ENCODE measurements around the gene SZT2. TPM values are rescaled to one million over a fixed set of nuclear protein-coding genes. Genes with fewer than 3 reads are reported as not detected.

Gene SZT2
- total RNA-seq, 1 experiment from 2014 or later, result 65.3 TPM

DNA sequence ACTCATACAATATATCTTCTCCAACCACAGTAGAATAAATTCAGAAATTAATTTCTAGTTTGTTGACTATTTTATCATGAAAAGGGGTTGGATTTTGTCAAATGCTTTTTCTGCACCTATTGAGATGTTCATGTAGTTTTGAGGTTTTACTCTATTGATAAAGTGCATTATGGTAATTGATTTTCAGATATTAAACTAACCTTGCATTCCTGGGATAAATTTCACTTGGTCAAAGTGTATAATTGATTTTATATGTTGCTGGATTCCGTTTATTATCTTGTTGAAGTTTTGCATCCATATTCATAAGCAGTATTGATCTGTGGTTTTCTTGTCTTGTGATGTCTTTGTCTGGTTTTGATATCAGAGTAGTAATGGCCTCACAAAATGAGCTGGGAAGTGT, 98.5 kb downstream of the SZT2 start:
- TF ChIP-seq, protein P1, sequence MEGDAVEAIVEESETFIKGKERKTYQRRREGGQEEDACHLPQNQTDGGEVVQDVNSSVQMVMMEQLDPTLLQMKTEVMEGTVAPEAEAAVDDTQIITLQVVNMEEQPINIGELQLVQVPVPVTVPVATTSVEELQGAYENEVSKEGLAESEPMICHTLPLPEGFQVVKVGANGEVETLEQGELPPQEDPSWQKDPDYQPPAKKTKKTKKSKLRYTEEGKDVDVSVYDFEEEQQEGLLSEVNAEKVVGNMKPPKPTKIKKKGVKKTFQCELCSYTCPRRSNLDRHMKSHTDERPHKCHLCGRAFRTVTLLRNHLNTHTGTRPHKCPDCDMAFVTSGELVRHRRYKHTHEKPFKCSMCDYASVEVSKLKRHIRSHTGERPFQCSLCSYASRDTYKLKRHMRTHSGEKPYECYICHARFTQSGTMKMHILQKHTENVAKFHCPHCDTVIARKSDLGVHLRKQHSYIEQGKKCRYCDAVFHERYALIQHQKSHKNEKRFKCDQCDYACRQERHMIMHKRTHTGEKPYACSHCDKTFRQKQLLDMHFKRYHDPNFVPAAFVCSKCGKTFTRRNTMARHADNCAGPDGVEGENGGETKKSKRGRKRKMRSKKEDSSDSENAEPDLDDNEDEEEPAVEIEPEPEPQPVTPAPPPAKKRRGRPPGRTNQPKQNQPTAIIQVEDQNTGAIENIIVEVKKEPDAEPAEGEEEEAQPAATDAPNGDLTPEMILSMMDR (IDR thresholded peaks at IDR 0.05; ENCODE audit: unreplicated experiment), result no peak
- Mint-ChIP-seq H3K4me3 (ENCODE audit: unreplicated experiment) (no peak overlapping the region), H3K36me3 (ENCODE audit: insufficient read depth, unreplicated experiment) (no peaks in the 10 kb centered on the region), H3K27ac (ENCODE audit: low read depth, unreplicated experiment) (no peak overlapping the region), H3K27me3 (ENCODE audit: insufficient read depth, unreplicated experiment) (no peaks in the 10 kb centered on the region), H3K9me3 (ENCODE audit: unreplicated experiment) (peaks cover 5% of the 10 kb centered on the region), H3K4me1 (ENCODE audit: insufficient read depth, unreplicated experiment) (no peaks in the 10 kb centered on the region)
- intact Hi-C loops (cut with micrococcal nuclease), result no loop called here
- ChIA-PET CTCF (interaction anchor here (0.7 kb wide), 1 partner anchor 446 kb away, joined by 4 read pairs; no protein-coding TSS in a partner anchor), POLR2A (no interaction called here)
- no TSS peak for BruUV-seq (replicated peaks)
- no peak for DNase-seq (ENCODE audit: unreplicated experiment)

DNA sequence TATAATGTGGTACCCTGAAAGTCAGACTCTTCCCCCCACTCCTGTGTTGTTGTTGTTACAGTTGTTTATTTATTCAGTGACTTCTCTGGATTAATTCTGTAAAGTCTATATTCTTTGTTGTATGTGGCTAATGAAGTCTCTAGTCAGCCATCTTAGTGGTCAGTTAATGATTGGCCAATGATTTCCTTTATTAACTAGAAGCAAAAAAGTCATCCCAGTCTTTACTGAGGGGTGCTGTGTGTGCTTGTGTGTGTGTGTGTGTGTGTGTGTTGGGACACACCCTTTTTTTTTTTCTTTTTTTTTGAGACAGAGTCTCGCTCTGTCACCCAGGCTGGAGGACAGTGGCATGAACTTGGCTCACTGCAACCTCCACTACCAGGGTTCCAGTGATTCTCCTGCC, 101.4 kb downstream of the SZT2 start:
- TF ChIP-seq, protein P1 (IDR thresholded peaks at IDR 0.05; ENCODE audit: unreplicated experiment), result no peak
- intact Hi-C loops (cut with micrococcal nuclease), result no loop called here
- no peak for DNase-seq (ENCODE audit: unreplicated experiment)
- no peak overlapping the region for H3K27ac Mint-ChIP-seq (ENCODE audit: low read depth, unreplicated experiment)
- H3K4me3 Mint-ChIP-seq (ENCODE audit: unreplicated experiment), result no peak overlapping the region
- peaks cover 5% of the 10 kb centered on the region for H3K9me3 Mint-ChIP-seq (ENCODE audit: unreplicated experiment)
- no peaks in the 10 kb centered on the region for H3K27me3 Mint-ChIP-seq (ENCODE audit: insufficient read depth, unreplicated experiment)
- no peaks in the 10 kb centered on the region for H3K4me1 Mint-ChIP-seq (ENCODE audit: insufficient read depth, unreplicated experiment)
- BruUV-seq (replicated peaks), result no TSS peak
- no peaks in the 10 kb centered on the region for H3K36me3 Mint-ChIP-seq (ENCODE audit: insufficient read depth, unreplicated experiment)
- POLR2A ChIA-PET, result interaction anchor here (0.7 kb wide), 1 partner anchor 319 kb away, joined by 5 read pairs; the partner anchor contains the start of genes CFAP57 and EBNA1BP2
- CTCF ChIA-PET, result no interaction called here

DNA sequence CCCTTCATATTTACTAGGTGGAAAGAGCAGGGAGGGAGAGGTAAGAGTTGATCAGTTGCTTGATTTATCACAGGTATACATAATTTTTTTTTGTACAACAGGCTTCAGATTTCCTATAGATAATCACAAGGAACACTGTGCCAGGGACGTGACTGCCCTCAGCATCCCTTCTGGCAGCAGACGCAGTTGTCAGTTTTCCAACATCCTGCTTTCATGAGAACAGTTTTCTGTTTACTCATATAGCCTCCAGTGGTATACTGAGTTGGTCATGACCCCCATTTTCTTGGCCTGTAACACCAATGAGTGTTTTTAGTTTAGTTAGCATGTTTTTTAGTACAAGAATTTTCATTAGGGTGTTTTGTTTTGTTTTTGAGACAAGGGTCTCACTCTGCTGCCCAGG, 103.1 kb downstream of the SZT2 start:
- DNase-seq (ENCODE audit: unreplicated experiment), result peak; percentile 44
- TF ChIP-seq, protein P1 (IDR thresholded peaks at IDR 0.05; ENCODE audit: unreplicated experiment), result no peak
- no peaks in the 10 kb centered on the region for H3K27me3 Mint-ChIP-seq (ENCODE audit: insufficient read depth, unreplicated experiment)
- H3K9me3 Mint-ChIP-seq (ENCODE audit: unreplicated experiment), result peaks cover 5% of the 10 kb centered on the region
- H3K27ac Mint-ChIP-seq (ENCODE audit: low read depth, unreplicated experiment), result no peak overlapping the region
- CTCF ChIA-PET, result interaction anchor here (0.7 kb wide), 1 partner anchor 36 kb away, joined by 3 read pairs; no protein-coding TSS in a partner anchor
- no peaks in the 10 kb centered on the region for H3K4me1 Mint-ChIP-seq (ENCODE audit: insufficient read depth, unreplicated experiment)
- no peak overlapping the region for H3K4me3 Mint-ChIP-seq (ENCODE audit: unreplicated experiment)
- no peaks in the 10 kb centered on the region for H3K36me3 Mint-ChIP-seq (ENCODE audit: insufficient read depth, unreplicated experiment)
- BruUV-seq (replicated peaks), result no TSS peak
- intact Hi-C loops (cut with micrococcal nuclease), result no loop called here
- POLR2A ChIA-PET, result interaction anchor here (1.9 kb wide), 1 partner anchor 260 kb away, joined by 3 read pairs; no protein-coding TSS in a partner anchor

DNA sequence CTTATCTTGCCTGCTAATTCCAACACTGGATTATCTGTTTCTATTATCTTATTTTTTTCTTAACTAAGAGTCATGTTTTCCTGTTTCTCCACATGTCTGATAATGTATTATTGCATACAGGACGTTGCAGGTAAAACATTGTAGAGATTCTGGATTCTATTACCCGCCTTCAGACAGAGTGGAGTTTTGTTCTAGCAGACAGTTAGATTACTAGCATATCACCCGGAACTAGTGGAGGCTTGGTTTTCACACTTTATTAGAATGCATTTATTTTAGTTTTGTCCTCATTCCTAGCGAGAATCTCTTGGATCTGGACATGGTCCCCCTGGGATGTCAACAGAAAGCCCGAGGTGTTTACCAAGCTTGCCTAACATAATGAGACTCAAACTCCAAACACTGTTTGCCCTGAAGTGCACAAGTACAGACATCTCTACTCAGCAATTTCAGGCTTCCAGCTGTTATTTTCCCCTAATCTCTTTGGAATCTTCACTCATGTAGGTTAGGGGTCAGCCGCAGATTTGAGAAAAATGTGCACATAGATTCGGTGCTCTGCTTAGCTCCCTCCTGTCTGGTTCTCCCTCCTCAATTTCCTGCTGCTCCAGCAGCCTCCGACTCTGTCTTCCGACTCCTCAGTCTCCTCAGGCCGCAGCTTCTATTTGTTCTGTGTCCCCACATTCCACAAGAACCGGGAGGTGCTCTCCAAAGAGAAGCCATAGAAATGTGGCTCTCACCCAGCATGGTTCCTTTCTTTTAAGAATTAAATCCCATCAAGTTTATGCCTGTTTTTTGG, 104.2 kb downstream of the SZT2 start:
- intact Hi-C loops (cut with micrococcal nuclease), result no loop called here
- BruUV-seq (replicated peaks), result no TSS peak
- no peak for DNase-seq (ENCODE audit: unreplicated experiment)
- TF ChIP-seq, protein P1 (IDR thresholded peaks at IDR 0.05; ENCODE audit: unreplicated experiment), result no peak
- ChIA-PET CTCF (no interaction called here), POLR2A (interaction anchor here (1.1 to 1.3 kb wide), 2 partner anchors 12 to 156 kb away, joined by 3 read pairs; partner anchors contain the start of gene KDM4A)
- Mint-ChIP-seq H3K36me3 (ENCODE audit: insufficient read depth, unreplicated experiment) (no peaks in the 10 kb centered on the region), H3K9me3 (ENCODE audit: unreplicated experiment) (peaks cover 5% of the 10 kb centered on the region), H3K27ac (ENCODE audit: low read depth, unreplicated experiment) (no peak overlapping the region), H3K4me3 (ENCODE audit: unreplicated experiment) (no peak overlapping the region), H3K27me3 (ENCODE audit: insufficient read depth, unreplicated experiment) (no peaks in the 10 kb centered on the region), H3K4me1 (ENCODE audit: insufficient read depth, unreplicated experiment) (no peaks in the 10 kb centered on the region)

Measured in MCF 10A (cell line).